Esophagus squamous epithelium (tissue), 4 donors: ENCODE data around the gene LDLRAD2.

Source experiments
- POLR2A ChIP-seq, 4 donors: fragments of 450-650 bp; IDR thresholded peaks; one replicate each; pipeline ENCODE4 v1.6.1; 2017; ENCODE audit warnings: antibody characterized with exemption in 4 of 4, mild to moderate bottlenecking in 4 of 4, moderate library complexity in 3 of 4
- TF ChIP-seq, protein P1 (sequence below), 6 experiments: fragments of 450-650 bp in 4 of 6; fragments of 200-600 bp in 2 of 6; sonication (generic) in 2 of 6; IDR thresholded peaks; one replicate each; pipeline ENCODE4 v1.5.1; 2016 to 2019; ENCODE audit warnings: antibody characterized with exemption in 6 of 6, mild to moderate bottlenecking in 4 of 6, moderate library complexity in 4 of 6

DNA sequence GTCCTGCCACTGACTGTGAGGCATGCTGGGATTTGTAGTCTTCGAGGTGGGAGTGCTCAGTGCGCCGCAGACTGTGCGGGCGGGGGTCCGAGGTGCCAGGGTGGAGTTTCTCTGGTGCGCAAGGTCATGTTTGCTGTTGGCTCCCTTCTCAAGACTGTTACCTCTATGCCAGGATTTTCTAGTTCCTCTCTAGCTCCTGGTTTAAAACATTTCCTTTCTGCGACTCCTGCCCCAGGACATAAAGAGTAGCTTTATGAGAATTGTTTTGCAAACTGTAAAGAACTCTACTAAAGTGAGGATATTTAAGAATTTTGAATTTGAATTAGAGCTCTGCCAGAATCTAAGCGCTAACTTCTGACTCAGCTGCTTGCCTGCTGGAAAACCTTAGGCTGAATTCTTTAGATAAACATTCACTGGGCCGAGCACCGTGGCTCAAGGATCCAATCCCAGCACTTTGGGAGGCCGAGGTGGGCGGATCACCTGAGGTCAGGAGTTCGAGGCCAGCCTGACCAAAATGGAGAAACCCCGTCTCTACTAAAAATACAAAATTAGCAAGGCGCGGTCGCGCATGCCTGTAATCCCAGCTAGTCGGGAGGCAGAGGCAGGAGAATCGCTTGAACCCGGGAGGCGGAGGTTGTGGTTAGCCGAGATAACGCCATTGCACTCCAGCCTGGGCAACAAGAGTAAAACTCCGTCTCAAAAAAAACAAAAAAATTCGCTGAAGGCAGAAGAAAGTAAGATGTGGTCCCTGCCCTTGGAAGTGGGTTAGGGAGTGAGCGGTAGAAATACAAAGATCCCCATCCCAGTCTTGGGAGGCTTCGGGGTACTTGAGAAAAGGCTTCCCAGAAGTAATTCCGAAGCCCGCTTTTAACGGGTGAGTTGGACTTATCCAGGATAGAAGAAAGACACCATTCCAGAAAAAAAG lies 28.1 kb upstream of the LDLRAD2 start:
- TF ChIP-seq POLR2A (IDR thresholded peaks at IDR 0.05) = no peak
- TF ChIP-seq, protein P1, sequence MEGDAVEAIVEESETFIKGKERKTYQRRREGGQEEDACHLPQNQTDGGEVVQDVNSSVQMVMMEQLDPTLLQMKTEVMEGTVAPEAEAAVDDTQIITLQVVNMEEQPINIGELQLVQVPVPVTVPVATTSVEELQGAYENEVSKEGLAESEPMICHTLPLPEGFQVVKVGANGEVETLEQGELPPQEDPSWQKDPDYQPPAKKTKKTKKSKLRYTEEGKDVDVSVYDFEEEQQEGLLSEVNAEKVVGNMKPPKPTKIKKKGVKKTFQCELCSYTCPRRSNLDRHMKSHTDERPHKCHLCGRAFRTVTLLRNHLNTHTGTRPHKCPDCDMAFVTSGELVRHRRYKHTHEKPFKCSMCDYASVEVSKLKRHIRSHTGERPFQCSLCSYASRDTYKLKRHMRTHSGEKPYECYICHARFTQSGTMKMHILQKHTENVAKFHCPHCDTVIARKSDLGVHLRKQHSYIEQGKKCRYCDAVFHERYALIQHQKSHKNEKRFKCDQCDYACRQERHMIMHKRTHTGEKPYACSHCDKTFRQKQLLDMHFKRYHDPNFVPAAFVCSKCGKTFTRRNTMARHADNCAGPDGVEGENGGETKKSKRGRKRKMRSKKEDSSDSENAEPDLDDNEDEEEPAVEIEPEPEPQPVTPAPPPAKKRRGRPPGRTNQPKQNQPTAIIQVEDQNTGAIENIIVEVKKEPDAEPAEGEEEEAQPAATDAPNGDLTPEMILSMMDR (IDR thresholded peaks at IDR 0.05) = no peak
